NCI-H345 treated with DMSO at 0.1 percent for 48 hours (cell line): ENCODE data around the gene SFXN3.

ENCODE experiments used
- DNase-seq: peaks from one replicate; lab custom pipeline; 2025; ENCODE audit not compliant: unreplicated experiment; lab: John Stamatoyannopoulos, UW

The SFXN3 gene, protein sequence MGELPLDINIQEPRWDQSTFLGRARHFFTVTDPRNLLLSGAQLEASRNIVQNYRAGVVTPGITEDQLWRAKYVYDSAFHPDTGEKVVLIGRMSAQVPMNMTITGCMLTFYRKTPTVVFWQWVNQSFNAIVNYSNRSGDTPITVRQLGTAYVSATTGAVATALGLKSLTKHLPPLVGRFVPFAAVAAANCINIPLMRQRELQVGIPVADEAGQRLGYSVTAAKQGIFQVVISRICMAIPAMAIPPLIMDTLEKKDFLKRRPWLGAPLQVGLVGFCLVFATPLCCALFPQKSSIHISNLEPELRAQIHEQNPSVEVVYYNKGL

GRCh38 chr10:101031128-101031795 lies at the start of gene SFXN3, which contains the start of gene PDZD7:
TSS of gene SFXN3 (plus strand) at chr10:101031234. CDS start at chr10:101034695, 3,461 bp downstream.
TSS of gene PDZD7 (minus strand) at chr10:101031129. CDS start at chr10:101030219, 910 bp downstream.
- peak; percentile 56 for DNase-seq

- DNase-seq = no peak
Measured at GRCh38 chr10:100982916-100983830, 47.9 kb upstream of the SFXN3 start.

GRCh38 chr10:100983868-100984671 lies 47.0 kb upstream of the SFXN3 start:
- no peak for DNase-seq

- no peak for DNase-seq
Measured at GRCh38 chr10:100984672-100985177, 46.3 kb upstream of the SFXN3 start.

DNA sequence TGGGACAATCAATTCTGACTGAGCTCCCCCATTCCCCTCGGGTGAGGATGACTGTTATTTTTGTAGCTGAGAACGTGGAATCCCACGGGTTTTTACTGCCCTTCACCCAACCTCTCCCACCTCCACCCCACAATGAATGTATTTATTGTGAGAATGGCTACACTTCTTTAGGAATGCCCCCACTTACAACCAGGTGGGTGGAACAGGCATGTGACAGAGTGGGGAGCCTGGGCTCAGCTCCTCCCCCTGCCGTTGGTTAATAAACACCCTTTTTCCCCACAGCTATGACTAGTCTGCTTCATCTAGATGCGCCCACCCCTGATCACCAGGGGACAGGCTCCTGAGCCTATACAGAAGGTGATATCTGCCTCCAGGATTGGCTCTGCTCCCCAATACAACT lies 45.7 kb upstream of the SFXN3 start:
- DNase-seq = no peak

- DNase-seq = no peak
Measured at GRCh38 chr10:100986623-100986951, 44.4 kb upstream of the SFXN3 start.

DNA sequence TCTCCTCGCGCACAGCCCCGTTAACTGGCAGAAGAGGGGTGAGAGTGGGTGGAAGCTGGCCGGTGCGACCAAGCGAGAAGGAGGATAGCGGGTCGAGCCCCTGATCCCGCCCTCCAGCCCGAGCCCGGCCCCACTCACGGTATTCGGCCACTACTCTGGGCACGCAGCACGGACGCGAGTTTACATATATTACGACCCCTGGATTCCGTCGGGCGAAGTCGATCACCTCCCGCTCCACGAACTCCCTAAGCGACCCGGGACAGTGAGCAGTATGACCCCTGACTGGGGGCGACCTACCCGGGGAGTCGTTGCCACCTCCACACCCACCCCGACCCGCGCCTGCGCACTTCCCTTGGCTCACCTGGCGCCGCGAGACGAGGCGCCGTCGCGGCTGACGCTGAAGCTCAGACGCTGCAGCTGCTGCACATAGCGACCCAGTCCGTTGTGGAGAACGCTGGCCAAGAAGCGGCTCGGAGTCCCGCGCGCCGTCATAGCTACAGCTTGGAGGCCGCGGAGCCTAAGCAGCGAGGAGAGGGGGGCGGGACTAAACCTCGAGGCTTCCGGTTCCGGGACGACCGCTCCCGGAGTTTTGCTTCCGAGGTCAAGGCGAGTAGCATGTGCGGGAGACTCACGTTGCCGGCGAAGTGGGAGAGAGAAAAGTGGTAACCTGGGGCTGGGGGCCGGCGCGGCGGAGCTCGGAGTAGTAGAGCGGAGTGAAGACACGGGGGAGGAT lies 43.9 kb upstream of the SFXN3 start, which contains the start of the genes MRPL43 and TWNK:
TSS of gene MRPL43 (minus strand) at position 546 of the 733 bp plus-strand sequence. CDS start at position 492, 54 bp downstream.
TSS of gene TWNK (plus strand) at position 592 of the 733 bp plus-strand sequence. CDS start 668 bp downstream, outside the sequence.
- DNase-seq = peak; percentile 38

GRCh38 chr10:100987685-100988049 lies 43.4 kb upstream of the SFXN3 start:
- DNase-seq = no peak

GRCh38 chr10:100988166-100988565 lies 42.9 kb upstream of the SFXN3 start:
- no peak for DNase-seq

GRCh38 chr10:100989088-100989487 lies 41.9 kb upstream of the SFXN3 start:
- no peak for DNase-seq

DNA sequence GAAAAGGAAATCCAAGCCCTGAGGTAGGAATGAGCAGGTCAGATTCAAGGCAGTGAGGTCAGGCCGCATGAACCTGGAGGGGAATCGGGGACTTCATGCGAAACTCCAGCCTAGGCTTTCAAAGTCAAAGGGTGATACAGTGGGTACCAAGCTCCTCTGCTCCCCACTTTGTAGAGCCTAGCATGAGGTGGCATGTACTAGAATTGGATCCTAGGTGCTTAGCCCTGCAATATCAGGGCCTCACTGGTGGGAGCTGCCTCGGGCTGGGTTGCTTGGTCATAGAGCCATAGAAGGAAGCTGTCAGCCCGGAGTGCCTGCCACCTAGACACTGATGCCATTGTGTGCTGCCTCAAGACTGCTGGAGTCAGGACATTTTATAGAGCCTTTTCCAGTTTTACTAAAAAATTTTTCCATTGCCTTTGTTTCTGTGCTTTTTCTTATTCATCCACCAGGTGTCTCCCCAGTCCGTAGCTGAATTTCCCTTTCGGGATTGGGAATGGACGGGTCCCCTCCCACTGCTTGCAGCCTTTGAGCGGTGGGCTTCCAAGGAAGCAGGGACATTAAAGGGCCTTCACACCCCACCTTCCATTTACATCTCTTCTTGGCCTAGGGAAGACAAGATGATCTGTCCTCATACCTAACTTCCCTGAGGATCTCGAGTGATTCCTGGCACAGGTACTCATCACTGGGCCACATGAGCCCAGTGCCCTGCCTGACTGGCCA lies 36.9 kb upstream of the SFXN3 start:
- DNase-seq = no peak

DNA sequence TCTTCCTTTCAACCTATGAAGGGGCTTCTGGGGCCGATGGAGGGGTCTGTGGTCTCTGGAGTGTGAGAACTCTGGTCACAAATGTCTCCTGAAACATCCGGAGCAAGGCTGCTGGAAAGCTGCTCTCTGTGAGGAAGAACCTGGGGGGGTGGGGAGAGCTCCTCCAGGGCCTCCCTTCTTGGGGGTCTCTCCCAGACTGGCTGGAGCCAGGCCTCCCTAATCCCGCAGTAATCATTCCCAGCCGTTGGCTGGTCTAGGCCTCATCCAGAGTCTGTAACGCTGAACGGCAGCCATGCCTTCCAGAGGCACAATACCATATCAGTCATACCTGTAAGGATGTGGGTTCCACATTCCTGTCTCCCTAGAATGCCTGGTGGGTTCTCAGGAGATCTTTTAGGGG lies 35.9 kb upstream of the SFXN3 start:
- no peak for DNase-seq

GRCh38 chr10:100996678-100997359 lies 34.2 kb upstream of the SFXN3 start:
- DNase-seq = peak; percentile 24

- DNase-seq = peak; percentile 48
Measured at GRCh38 chr10:100997360-100998182, 33.5 kb upstream of the SFXN3 start.

DNA sequence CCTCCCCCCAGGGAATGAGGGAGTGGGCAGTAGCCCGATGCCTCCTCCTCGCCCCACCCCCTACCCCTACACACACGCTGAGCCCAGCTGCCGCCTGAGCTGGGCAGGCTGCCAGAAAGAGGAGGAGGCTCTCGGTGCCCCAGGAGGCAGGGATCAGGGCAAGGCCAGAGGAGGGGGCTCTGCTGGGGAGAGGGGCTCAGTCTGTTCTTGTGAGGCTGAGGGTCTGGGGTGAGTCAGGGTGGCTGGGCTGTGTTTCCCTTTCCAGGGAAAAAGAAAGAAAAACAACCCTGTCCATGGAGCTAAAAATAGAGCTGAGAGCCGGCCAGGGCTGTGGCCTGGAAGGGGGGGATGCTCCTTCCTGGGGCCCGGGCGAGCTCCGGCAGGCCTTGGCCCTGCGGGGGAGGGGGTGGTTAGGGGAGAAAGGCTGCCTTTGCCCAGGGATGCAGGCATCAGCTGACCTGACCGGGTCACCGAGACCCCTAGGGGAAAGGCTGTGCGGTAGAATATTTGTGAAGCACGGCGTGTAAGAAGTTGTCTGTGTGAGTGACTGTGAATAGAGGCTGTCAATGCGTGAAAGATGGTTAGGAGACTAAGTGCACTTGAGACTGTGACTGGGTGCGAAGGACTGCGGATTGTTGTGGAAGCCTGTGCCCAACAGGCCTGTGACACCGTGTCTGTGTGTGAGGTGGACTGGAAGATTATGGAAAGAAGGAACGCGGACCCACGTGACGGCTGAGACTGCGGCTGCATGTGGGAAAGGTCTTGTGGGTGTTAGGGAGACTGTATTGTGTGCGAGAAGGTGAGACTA lies 32.6 kb upstream of the SFXN3 start:
- peak; percentile 82 for DNase-seq

GRCh38 chr10:100998991-100999741 lies 31.9 kb upstream of the SFXN3 start:
- DNase-seq = peak; percentile 24
